GM19328 (cell line): ENCODE data around the gene AKNAD1.

ENCODE experiments used
- ATAC-seq: cut with Tn5 transposase; IDR thresholded peaks from one replicate; pipeline ENCODE4 v1.9.1; 2021; ENCODE audit warnings: mild to moderate bottlenecking, moderate library complexity; ENCODE audit not compliant: unreplicated experiment

The AKNAD1 gene

DNA sequence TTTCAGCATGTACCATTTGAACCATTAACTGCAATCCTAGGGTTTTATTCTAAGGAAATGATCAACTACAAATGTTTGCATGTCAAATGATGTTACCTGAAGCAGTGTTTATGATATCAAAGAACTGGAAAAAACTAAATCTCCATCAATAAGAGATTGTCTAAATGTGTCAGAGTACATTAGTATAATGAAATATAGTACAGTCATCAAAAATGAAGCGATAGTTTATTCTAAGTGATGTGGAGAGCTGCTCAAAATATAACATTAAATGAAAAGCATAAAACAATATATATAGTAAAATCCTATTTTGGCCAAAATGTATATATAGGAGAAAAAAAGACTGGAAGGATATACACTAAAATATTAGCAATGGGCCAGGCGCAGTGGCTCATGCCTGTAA, 24.0 kb downstream of the AKNAD1 start:
- no peak for ATAC-seq

GRCh38 chr1:108831225-108831624, 25.7 kb downstream of the AKNAD1 start:
- no peak for ATAC-seq

GRCh38 chr1:108830119-108831008, 26.5 kb downstream of the AKNAD1 start:
- no peak for ATAC-seq

DNA sequence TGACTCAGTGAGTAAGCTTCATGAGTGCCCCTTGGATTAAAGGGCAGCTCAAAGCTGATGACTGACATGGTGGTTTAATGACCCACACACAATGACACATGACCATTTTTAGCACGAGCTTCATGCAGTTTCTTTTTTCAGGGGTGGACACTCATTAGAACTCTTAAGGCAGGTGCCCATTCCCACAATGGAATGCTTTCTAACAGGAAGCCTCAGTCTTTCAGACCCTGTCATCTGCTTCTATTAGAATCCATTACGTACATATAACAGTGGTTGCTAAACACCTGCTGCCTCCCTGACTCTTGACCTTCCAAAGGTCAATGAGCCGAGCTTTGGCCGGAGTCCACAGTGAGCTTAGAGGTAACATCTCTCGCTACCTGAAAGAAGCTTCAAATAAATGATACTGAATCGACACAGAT, 27.4 kb downstream of the AKNAD1 start:
- no peak for ATAC-seq

- ATAC-seq = no peak
Measured at GRCh38 chr1:108828074-108828961, 28.6 kb downstream of the AKNAD1 start.

- no peak for ATAC-seq
Measured at GRCh38 chr1:108826081-108826635, 30.7 kb downstream of the AKNAD1 start.

GRCh38 chr1:108824051-108824450, 32.8 kb downstream of the AKNAD1 start:
- no peak for ATAC-seq

GRCh38 chr1:108823632-108824031, 33.3 kb downstream of the AKNAD1 start:
- no peak for ATAC-seq

DNA sequence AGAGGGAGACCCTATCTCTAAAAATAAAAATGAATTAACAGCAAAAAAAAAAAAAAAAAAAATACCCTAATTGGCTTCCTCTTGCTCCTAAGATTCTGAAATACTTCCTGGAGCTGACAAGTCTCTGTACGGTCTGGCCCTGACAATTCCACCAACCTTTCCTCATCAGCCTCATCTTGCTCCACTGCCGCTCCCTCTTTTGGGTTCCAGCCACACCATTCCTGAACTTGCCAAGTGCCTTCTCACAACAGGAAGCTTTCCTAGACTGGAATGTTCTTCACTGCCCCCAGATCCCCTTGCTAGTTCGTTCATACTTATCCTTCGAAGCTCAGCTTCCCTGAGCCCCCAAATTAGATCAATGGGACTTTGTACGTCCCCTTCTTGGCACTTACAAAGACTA, 37.0 kb downstream of the AKNAD1 start:
- ATAC-seq = no peak

- no peak for ATAC-seq
Measured at GRCh38 chr1:108817811-108818210, 39.1 kb downstream of the AKNAD1 start.

- ATAC-seq = no peak
Measured at GRCh38 chr1:108817016-108817415, 39.9 kb downstream of the AKNAD1 start.

DNA sequence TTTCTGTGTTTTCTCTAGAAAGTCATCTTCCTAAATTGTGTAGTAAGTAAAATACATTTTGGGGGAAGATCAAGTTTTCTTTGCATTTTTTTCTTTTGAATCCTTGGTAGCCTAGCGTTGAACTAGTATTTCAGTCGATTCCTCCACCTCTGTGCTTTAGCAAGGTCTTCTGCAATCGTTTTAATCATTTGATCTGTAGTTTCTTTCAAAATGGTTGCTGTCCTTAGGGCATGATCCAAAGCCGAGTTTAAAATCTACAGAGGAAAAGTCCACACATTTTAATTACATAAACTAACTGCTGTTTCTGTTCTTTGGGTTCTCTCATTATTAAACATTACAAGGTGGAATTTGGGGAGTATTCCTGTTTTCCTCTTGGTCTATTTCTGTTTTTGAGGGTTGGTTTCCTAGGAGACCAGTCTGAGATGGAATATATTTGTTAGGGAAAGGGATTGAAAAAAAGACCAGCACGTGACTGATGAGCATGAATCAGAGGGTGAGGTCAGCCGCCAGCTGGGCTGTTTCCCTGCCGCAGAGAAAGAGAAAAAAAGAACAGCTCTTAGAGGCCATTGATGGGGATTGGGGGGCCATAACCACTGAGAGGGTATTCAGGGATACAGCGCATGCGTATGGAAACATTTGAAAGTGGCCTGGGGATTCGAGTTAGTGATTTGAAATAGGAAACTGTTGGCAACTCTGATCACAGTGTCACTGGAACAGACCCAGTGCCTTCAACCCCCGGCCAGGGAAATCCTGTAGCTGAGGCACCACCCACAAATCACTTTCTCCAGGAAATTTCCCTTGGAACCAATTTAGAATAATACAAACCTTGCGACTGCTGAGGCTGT, 40.6 kb downstream of the AKNAD1 start:
- ATAC-seq = no peak

GRCh38 chr1:108815566-108815965, 41.3 kb downstream of the AKNAD1 start:
- no peak for ATAC-seq

DNA sequence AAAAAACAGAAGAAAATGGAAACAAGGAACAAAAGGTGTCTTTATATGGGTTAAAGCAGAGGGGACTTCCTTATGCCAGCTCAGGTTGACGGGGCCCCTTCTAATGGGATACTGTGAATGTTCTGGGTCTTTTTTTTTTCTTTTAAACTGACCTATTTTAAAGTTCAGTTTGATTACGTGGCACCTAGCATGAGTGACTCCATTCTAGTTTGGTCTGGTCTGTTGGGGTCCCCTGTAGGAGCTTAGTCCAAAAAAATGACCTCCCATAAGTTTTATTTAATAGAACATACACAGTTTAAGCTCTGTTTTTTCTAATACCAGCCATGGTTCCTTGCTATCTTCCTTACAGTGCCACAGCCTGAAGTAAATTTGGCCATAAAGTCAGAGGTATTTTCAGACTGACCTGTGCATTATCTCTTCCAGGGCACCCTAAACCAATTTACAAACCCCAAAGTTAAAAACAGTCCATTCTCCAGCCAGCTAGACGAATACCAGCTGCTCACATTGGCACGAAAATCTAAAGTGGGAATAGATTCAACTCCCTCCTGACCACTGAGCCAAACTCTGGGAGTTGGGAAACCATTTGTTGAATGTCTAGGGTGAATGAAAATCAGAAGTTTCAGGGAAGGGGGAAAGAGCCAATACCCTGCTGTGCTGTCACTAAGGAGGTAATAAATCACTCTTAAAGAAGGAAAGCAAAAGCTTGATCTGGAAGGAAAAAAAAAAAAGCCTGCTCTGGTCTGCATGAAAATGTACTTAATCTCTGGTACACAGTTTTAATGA, 42.4 kb downstream of the AKNAD1 start:
- ATAC-seq = no peak

DNA sequence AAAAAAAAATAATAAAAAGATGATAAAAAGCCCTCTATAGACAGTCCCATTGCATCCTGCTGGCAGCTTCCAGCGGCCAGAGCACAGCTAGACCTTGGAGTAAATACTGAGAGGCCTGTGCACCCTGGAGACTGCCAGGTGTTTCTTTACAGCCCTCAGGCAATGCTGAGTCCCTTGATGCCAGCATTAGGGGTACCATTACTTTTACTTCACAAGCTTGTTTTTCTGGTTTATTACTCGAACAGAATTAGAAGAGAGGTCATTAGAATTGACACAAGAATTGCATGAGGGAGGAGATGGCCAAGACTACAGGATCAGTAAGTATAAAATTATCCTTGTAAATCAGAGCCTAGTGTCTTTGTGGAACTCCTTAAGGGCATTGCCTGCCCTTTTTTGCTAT, 43.6 kb downstream of the AKNAD1 start:
- no peak for ATAC-seq

DNA sequence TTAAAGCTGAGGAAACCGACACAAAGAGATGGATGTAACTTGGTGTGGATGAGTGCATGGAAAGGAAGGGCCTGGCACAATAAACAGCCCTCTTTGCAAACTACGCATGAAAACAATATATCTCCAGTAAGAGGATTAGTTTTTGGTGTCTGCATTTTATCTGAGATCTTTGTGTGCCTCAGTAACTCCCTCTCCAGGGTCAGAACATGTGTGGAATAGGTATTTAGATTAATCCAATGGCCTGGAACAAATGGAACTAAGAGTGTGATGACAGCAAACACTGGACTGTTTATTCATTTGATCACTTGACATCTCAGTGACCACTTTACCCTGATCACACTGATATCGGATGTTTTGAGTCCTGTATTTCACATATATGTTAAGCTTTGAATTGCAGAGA, 45.3 kb downstream of the AKNAD1 start:
- ATAC-seq = no peak

DNA sequence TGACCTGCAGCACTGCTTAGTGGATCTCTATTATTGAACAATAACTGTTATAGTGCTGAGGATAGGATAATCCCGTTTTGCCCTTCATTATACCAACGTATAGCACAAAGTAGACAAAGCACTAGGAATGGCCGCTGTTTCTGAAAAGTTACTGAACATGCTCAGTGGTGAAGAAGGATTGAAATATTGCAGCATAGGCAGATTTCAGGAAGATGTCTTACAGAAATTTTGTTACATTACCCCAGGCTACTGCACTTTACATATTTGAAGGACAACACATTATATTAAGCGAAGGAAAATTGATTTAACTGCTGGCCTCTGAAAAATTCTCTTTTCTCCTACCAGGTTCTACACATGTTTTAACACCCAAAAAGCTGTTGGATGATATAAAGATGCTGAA, 48.5 kb downstream of the AKNAD1 start:
- ATAC-seq = no peak

DNA sequence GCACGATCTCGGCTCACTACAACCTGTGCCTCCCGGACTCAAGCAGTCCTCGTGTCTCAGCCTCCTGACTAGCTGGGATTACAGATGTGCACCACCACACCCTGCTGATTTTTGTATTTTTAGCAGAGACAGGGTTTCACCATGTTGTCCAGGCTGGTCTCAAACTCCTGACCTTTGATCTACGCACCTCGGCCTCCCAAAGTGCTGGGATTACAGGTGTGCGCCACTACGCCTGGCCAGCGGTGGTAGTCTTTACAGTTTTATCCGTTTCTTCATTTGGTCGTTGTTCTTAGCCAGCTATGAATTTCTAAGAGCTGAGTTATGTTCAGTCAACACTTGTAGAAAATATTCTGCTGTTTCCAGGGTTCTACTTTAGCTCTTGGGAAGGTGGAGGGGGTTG, 53.3 kb downstream of the AKNAD1 start:
- ATAC-seq = no peak

DNA sequence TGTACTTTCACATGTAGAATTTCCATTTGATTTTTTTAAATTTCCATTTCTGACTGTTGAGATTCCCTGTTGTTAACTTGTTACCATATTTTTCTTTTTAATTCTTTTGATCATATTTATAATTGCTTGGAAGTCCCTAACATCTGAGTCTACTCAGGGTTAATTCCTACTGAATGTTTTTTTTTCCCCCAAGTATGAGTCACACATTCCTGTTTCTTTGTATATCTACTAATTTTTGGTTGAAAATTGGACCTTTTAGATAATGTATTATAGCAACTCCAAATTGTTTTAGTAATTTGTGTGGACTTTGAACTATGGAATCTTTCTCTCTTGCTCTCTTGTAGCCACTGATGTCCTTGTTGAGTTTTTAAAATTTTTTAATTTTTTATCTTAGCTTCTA, 55.8 kb downstream of the AKNAD1 start:
- no peak for ATAC-seq

GRCh38 chr1:108799001-108799400, 57.9 kb downstream of the AKNAD1 start:
- no peak for ATAC-seq
